PC-3 (cell line): ENCODE results near the gene GPD1.

Source experiments
- EZH2 ChIP-seq: fragments of 300-600 bp; sonication (generic); IDR thresholded peaks from one replicate; pipeline ENCODE4 v1.6.1; 2017; ENCODE audit warnings: antibody characterized with exemption, mild to moderate bottlenecking, low read length; ENCODE audit not compliant: unreplicated experiment
- TF ChIP-seq, protein P1 (sequence below): fragments of 300-600 bp; sonication (generic); conservative IDR thresholded peaks from 2 replicates; pipeline ENCODE4 v1.5.1; 2017; ENCODE audit warnings: antibody characterized with exemption, low read depth, mild to moderate bottlenecking, low read length

GRCh38 chr12:50147281-50147680 is 43.5 kb downstream of the GPD1 start:
- TF ChIP-seq, protein P1, sequence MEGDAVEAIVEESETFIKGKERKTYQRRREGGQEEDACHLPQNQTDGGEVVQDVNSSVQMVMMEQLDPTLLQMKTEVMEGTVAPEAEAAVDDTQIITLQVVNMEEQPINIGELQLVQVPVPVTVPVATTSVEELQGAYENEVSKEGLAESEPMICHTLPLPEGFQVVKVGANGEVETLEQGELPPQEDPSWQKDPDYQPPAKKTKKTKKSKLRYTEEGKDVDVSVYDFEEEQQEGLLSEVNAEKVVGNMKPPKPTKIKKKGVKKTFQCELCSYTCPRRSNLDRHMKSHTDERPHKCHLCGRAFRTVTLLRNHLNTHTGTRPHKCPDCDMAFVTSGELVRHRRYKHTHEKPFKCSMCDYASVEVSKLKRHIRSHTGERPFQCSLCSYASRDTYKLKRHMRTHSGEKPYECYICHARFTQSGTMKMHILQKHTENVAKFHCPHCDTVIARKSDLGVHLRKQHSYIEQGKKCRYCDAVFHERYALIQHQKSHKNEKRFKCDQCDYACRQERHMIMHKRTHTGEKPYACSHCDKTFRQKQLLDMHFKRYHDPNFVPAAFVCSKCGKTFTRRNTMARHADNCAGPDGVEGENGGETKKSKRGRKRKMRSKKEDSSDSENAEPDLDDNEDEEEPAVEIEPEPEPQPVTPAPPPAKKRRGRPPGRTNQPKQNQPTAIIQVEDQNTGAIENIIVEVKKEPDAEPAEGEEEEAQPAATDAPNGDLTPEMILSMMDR, result no peak
- TF ChIP-seq EZH2, result no peak
